ENCODE results near the gene PADI4. TPM values are rescaled to one million over a fixed set of nuclear protein-coding genes. Genes with fewer than 3 reads are reported as not detected.
"Not testable (repeated sequence)": the region's sequence is repeated elsewhere in the genome, so short reads cannot be mapped to it uniquely, and the experiment has no call there.

Gene PADI4
- total and polyA plus RNA-seq, 2 donors (not counting 3 experiments of a cell fraction or from before 2014, with no cell fraction given), result not detected

- not testable (repeated sequence) for BruUV-seq (replicated peaks)
Observed at GRCh38 chr1:17407786-17408514, 100.0 kb downstream of the PADI4 start.

GRCh38 chr1:17409391-17409811, 101.4 kb downstream of the PADI4 start:
- H3K9me3 ChIP-seq (replicated peaks; ENCODE audit: control insufficient read depth, insufficient read depth, low read length), result no peaks in the 10 kb centered on the region
- no peak overlapping the region for H3K4me2 ChIP-seq (ENCODE audit: insufficient read depth, low read length)
- H3K36me3 ChIP-seq (ENCODE audit: control insufficient read depth in 2 of 2, extremely low read depth in 1 of 2, insufficient read depth in 2 of 2, low read length in 2 of 2), result peaks cover 29 to 65% of the 10 kb centered on the region in 2 experiments
- TF ChIP-seq EZH2 (IDR thresholded peaks at IDR 0.05; ENCODE audit: borderline replicate concordance, low read depth, low read length, severe bottlenecking), result no peak
- no peak for TF ChIP-seq GATA2 (IDR thresholded peaks at IDR 0.05; ENCODE audit: insufficient read depth, insufficient read length, low read depth, low read length)
- no peak for TF ChIP-seq JUN (IDR thresholded peaks at IDR 0.05; ENCODE audit: borderline replicate concordance, insufficient read depth, insufficient read length, low read depth)
- TF ChIP-seq POLR2AphosphoS5 (IDR thresholded peaks at IDR 0.05; ENCODE audit: insufficient read depth, low read depth, low read length), result no peak
- no peak for TF ChIP-seq CTCF (IDR thresholded peaks at IDR 0.05; ENCODE audit: extremely low read depth in 1 of 2, insufficient read depth in 1 of 2, low read depth in 1 of 2, low read length in 2 of 2)
- no peak for TF ChIP-seq POLR2A (IDR thresholded peaks at IDR 0.05; ENCODE audit: low read depth, low read length)
- no peak for TF ChIP-seq FOS (IDR thresholded peaks at IDR 0.05; ENCODE audit: borderline replicate concordance, insufficient read depth, low read length)
- TF ChIP-seq MYC (IDR thresholded peaks at IDR 0.05; ENCODE audit: low read depth, low read length), result no peak
- no peak for TF ChIP-seq MAX (IDR thresholded peaks at IDR 0.05; ENCODE audit: insufficient read depth, insufficient read length)
- H3K4me3 ChIP-seq (replicated peaks in 1 of 3; ENCODE audit: insufficient read depth in 1 of 3, low read depth in 1 of 3, low read length in 3 of 3), result no peak overlapping the region
- H3K79me2 ChIP-seq (ENCODE audit: control insufficient read depth, insufficient read depth, low read length), result no peaks in the 10 kb centered on the region
- no peak overlapping the region for H3K9ac ChIP-seq (replicated peaks; ENCODE audit: extremely low read depth, insufficient read depth, low read length)
- H4K20me1 ChIP-seq (replicated peaks; ENCODE audit: control insufficient read depth, extremely low read depth, insufficient read depth, low read length), result no peaks in the 10 kb centered on the region
- H3K27ac ChIP-seq (ENCODE audit: insufficient read depth, low read depth, low read length), result no peak overlapping the region
- H3K27me3 ChIP-seq (ENCODE audit: control insufficient read depth in 2 of 2, insufficient read depth in 2 of 2, low read length in 2 of 2), result no peaks in the 10 kb centered on the region
- intact Hi-C loops (cut with micrococcal nuclease), result loop anchor here (10.0 kb wide), 1 partner anchor 175 kb away; no protein-coding TSS in a partner anchor
- BruUV-seq (replicated peaks), result no TSS peak
- H3K9me1 ChIP-seq (replicated peaks; ENCODE audit: control insufficient read depth, extremely low read depth, insufficient read depth, low read length), result no peaks in the 10 kb centered on the region
- no peaks in the 10 kb centered on the region for H3K4me1 ChIP-seq (ENCODE audit: control insufficient read depth, extremely low read depth, insufficient read depth, low read length)
- POLR2A ChIA-PET, result no interaction called here
- CTCF ChIA-PET, result interaction anchor here (1.6 kb wide), 1 partner anchor 74 kb away, joined by 3 read pairs; no protein-coding TSS in a partner anchor
- no peak overlapping the region for H2AFZ ChIP-seq (ENCODE audit: low read depth, low read length)
- dilution Hi-C loops (cut with MboI; ENCODE audit: extremely low pct_ligation_motif_present, low sequenced_read_pairs), result no loop called here
- FAIRE-seq (no peak), DNase-seq (ENCODE audit: low read depth, low spot score) (no peak)

More at GRCh38 chr1:17407786-17408514, 100.0 kb downstream of the PADI4 start:
- H3K9me3 ChIP-seq (replicated peaks; ENCODE audit: control insufficient read depth, insufficient read depth, low read length); H3K9ac ChIP-seq (replicated peaks; ENCODE audit: extremely low read depth, insufficient read depth, low read length); dilution Hi-C loops (cut with MboI; ENCODE audit: extremely low pct_ligation_motif_present, low sequenced_read_pairs); H3K27me3 ChIP-seq (ENCODE audit: control insufficient read depth in 2 of 2, insufficient read depth in 2 of 2, low read length in 2 of 2); FAIRE-seq; H3K79me2 ChIP-seq (ENCODE audit: control insufficient read depth, insufficient read depth, low read length); H3K4me3 ChIP-seq (replicated peaks in 1 of 3; ENCODE audit: insufficient read depth in 1 of 3, low read depth in 1 of 3, low read length in 3 of 3); H3K4me2 ChIP-seq (ENCODE audit: insufficient read depth, low read length); POLR2A ChIA-PET; H4K20me1 ChIP-seq (replicated peaks; ENCODE audit: control insufficient read depth, extremely low read depth, insufficient read depth, low read length); DNase-seq (ENCODE audit: low read depth, low spot score); H2AFZ ChIP-seq (ENCODE audit: low read depth, low read length); H3K4me1 ChIP-seq (ENCODE audit: control insufficient read depth, extremely low read depth, insufficient read depth, low read length); H3K27ac ChIP-seq (ENCODE audit: insufficient read depth, low read depth, low read length); H3K9me1 ChIP-seq (replicated peaks; ENCODE audit: control insufficient read depth, extremely low read depth, insufficient read depth, low read length): not testable (repeated sequence)
- H3K36me3 ChIP-seq (ENCODE audit: control insufficient read depth in 2 of 2, extremely low read depth in 1 of 2, insufficient read depth in 2 of 2, low read length in 2 of 2), result peaks cover 19 to 52% of the 10 kb centered on the region in 2 experiments
- CTCF ChIA-PET, result interaction anchor here (1.6 to 2.6 kb wide), 2 partner anchors 72 to 347 kb away, joined by 3 to 10 read pairs; no protein-coding TSS in a partner anchor
- intact Hi-C loops (cut with micrococcal nuclease), result loop anchor here (10.0 kb wide), 1 partner anchor 173 kb away; no protein-coding TSS in a partner anchor
